Lower leg skin (tissue), 3 donors: ENCODE results near the gene DGLUCY.

Source experiments
- CTCF ChIP-seq, 3 donors: fragments of 450-650 bp; IDR thresholded peaks; one replicate each; pipeline ENCODE4 v1.5.1; 2016; ENCODE audit warnings: antibody characterized with exemption in 3 of 3, mild to moderate bottlenecking in 3 of 3, moderate library complexity in 2 of 3
- POLR2A ChIP-seq, 2 donors: fragments of 450-650 bp; IDR thresholded peaks; one replicate each; pipeline ENCODE4 v1.6.1; 2016 to 2017; ENCODE audit warnings: antibody characterized with exemption in 2 of 2, mild to moderate bottlenecking in 1 of 2, moderate library complexity in 1 of 2

GRCh38 chr14:91070572-91070971 is 43.3 kb upstream of the DGLUCY start:
- TF ChIP-seq CTCF (IDR thresholded peaks at IDR 0.05) (no peak), POLR2A (IDR thresholded peaks at IDR 0.05) (no peak)
